HepG2 (cell line): ENCODE measurements around the gene SPNS1. TPM values are rescaled to one million over a fixed set of nuclear protein-coding genes. Genes with fewer than 3 reads are reported as not detected.

ENCODE experiments used
- DDIT3 ChIP-seq: sonication (generic); formaldehyde crosslinking; IDR thresholded peaks from 2 replicates; pipeline ENCODE4 v1.4.0; 2020; ENCODE audit warnings: mild to moderate bottlenecking, missing genetic modification reagents
- E2F1 ChIP-seq: sonication (generic); formaldehyde crosslinking; IDR thresholded peaks from 2 replicates; pipeline ENCODE4 v1.5.0; 2020; ENCODE audit warnings: missing genetic modification reagents
- FUBP1 ChIP-seq: sonication (generic); formaldehyde crosslinking; IDR thresholded peaks from 2 replicates; pipeline ENCODE4 v1.5.1; 2020; ENCODE audit warnings: missing genetic modification reagents, mild to moderate bottlenecking, borderline replicate concordance
- LRRFIP1 ChIP-seq: sonication (generic); formaldehyde crosslinking; conservative IDR thresholded peaks from 2 replicates; pipeline ENCODE4 v1.4.0; 2020; ENCODE audit warnings: missing genetic modification reagents
- NFYC ChIP-seq: IDR thresholded peaks from 2 replicates; pipeline ENCODE4 v1.6.1; 2016; ENCODE audit warnings: missing genetic modification reagents, missing compliant biosample characterization
- SIX4 ChIP-seq: sonication (generic); formaldehyde crosslinking; IDR thresholded peaks from 2 replicates; pipeline ENCODE4 v1.4.0; 2020; ENCODE audit warnings: missing genetic modification reagents
- TARDBP ChIP-seq: sonication (generic); formaldehyde crosslinking; IDR thresholded peaks from 2 replicates; pipeline ENCODE4 v1.8.0; 2022; ENCODE audit warnings: mild to moderate bottlenecking, missing genetic modification reagents
- TIGD3 ChIP-seq: sonication (generic); formaldehyde crosslinking; IDR thresholded peaks from 2 replicates; pipeline ENCODE4 v1.5.1; 2020; ENCODE audit warnings: mild to moderate bottlenecking, missing genetic modification reagents, borderline replicate concordance
- ZHX2 ChIP-seq, 2 experiments: sonication (generic) in 1 of 2; formaldehyde crosslinking in 1 of 2; IDR thresholded peaks; 2 replicates each; pipeline versions ENCODE4 v1.6.1 to v1.9.0; 2014 to 2022; ENCODE audit warnings: antibody characterized with exemption in 1 of 2, borderline replicate concordance in 1 of 2, inconsistent platforms in 1 of 2, low read depth in 1 of 2, missing genetic modification reagents in 1 of 2
- ZNF20 ChIP-seq: sonication (generic); formaldehyde crosslinking; IDR thresholded peaks from 2 replicates; pipeline ENCODE4 v1.4.0; 2020; ENCODE audit warnings: mild to moderate bottlenecking, moderate library complexity, missing genetic modification reagents
- ZNF460 ChIP-seq: sonication (generic); formaldehyde crosslinking; IDR thresholded peaks from 2 replicates; pipeline ENCODE4 v1.5.1; 2020; ENCODE audit warnings: missing genetic modification reagents, mild to moderate bottlenecking, borderline replicate concordance
- polyA plus RNA-seq, 8 experiments: library from polyadenylated mRNA; depleted of rRNA in 3 of 8; stranded (reverse) in 7 of 8; unstranded in 1 of 8; fragments of >200 nt; fragmentation: Illumina TruSeq in 4 of 8; extraction: Trizol in 4 of 8; gene quantifications; 2 replicates each; pipeline versions ENCODE4 v1.2.1 to v1.2.3, GENCODE V29; 2011 to 2016; ENCODE audit warnings: low read depth in 4 of 8, missing spikeins in 1 of 8, mixed read lengths in 1 of 8; ENCODE audit not compliant: insufficient read depth in 1 of 8
- total RNA-seq, 5 experiments: library from RNA; depleted of rRNA; stranded (reverse); fragments of >200 nt; fragmentation: Illumina TruSeq; extraction: Trizol; gene quantifications; 2 replicates each; pipeline ENCODE4 v1.2.3, GENCODE V29; 2016; ENCODE audit warnings: low read depth in 1 of 5

SPNS1 gene
- total and polyA plus RNA-seq, 2 of the 13 experiments (the other 11 are each of a cell fraction or from before 2014, with no cell fraction given): 25.6 to 38.8 TPM

- no peak for TF ChIP-seq DDIT3
- no peak for TF ChIP-seq ZHX2 (IDR thresholded peaks at IDR 0.05; ENCODE audit: low read depth)
- no peak for TF ChIP-seq ZHX2 (CRISPR knock-in tag; IDR thresholded peaks at IDR 0.05; ENCODE audit: borderline replicate concordance)
- peak; percentile 82; the same call in 1 of the 2 replicates for TF ChIP-seq TARDBP (CRISPR knock-in tag)
- TF ChIP-seq LRRFIP1 (CRISPR knock-in tag): no peak
- no peak for TF ChIP-seq SIX4 (CRISPR knock-in tag)
- TF ChIP-seq TIGD3: no peak
- TF ChIP-seq FUBP1 (CRISPR knock-in tag): no peak
- peak; percentile 66; the same call in 1 of the 2 replicates for TF ChIP-seq ZNF20 (CRISPR knock-in tag)
- no peak for TF ChIP-seq ZNF460 (CRISPR knock-in tag)
- peak; percentile 99 for TF ChIP-seq E2F1 (CRISPR knock-in tag)
- peak; percentile 97 for TF ChIP-seq NFYC (CRISPR knock-in tag)
Observed at GRCh38 chr16:28950648-28951409, 23.7 kb upstream of the SPNS1 start, which contains the start of gene NFATC2IP (continued).
